Panc1 (cell line): Measurements from ENCODE around the gene SLC22A23. TPM values are rescaled to one million over a fixed set of nuclear protein-coding genes. Genes with fewer than 3 reads are reported as not detected.

Experiments
- ATAC-seq: fragments of 200-7000 bp; cut with Tn5 transposase; 2 replicates; pipeline ENCODE4 v1.9.1; 2020; ENCODE audit warnings: mild to moderate bottlenecking, moderate library complexity
- BruUV-seq: library from RNA; stranded (reverse); fragments of 400-500 nt; replicated peaks from 2 replicates; lab custom pipeline; 2021; lab: Mats Ljungman, UMichigan
- CTCF ChIA-PET: fragments of 300-600 bp; sonication (Branson Sonifier 250); formaldehyde crosslinking; loops from one replicate; lab custom pipeline; 2022; ENCODE audit warnings: antibody characterized with exemption; lab: Charles Lee
- POLR2A ChIA-PET: fragments of 300-600 bp; sonication (Branson Sonifier 250); formaldehyde crosslinking; loops from one replicate; lab custom pipeline; 2022; ENCODE audit warnings: antibody characterized with exemption; lab: Charles Lee
- DNase-seq: peaks from one replicate; pipeline ENCODE4 v3.0.0-alpha.2; 2010; ENCODE audit warnings: low read depth, low spot score
- H3K27ac ChIP-seq: 2 replicates; pipeline ENCODE4 v1.5.1; 2011; ENCODE audit warnings: mild to moderate bottlenecking, low read length, inconsistent platforms
- H3K27me3 ChIP-seq: fragments of 200-500 bp; sonication (Bioruptor generic); 2 replicates; pipeline ENCODE4 v1.6.0; 2014; ENCODE audit warnings: low read length, inconsistent platforms; ENCODE audit not compliant: control insufficient read depth, insufficient read depth
- H3K36me3 ChIP-seq: fragments of 200-500 bp; sonication (Bioruptor generic); 2 replicates; pipeline ENCODE4 v1.5.1; 2014; ENCODE audit warnings: inconsistent platforms, mild to moderate bottlenecking, low read length, moderate library complexity; ENCODE audit not compliant: control insufficient read depth, insufficient read depth
- H3K4me1 ChIP-seq: 2 replicates; pipeline ENCODE4 v1.5.1; 2011; ENCODE audit warnings: inconsistent platforms, mild to moderate bottlenecking, low read length, moderate library complexity; ENCODE audit not compliant: control insufficient read depth, insufficient read depth
- H3K4me3 ChIP-seq, 2 experiments: 2 replicates each; pipeline ENCODE4 v1.5.1; 2011 to 2012; ENCODE audit warnings: low read depth in 2 of 2, low read length in 2 of 2, mild to moderate bottlenecking in 2 of 2, inconsistent platforms in 1 of 2, moderate library complexity in 1 of 2
- H3K9me3 ChIP-seq: fragments of 200-500 bp; sonication (Bioruptor generic); 2 replicates; pipeline ENCODE4 v1.5.1; 2014; ENCODE audit warnings: low read depth, mild to moderate bottlenecking, inconsistent platforms, low read length, moderate library complexity; ENCODE audit not compliant: control insufficient read depth, insufficient read depth
- CTCF ChIP-seq: fragments of 450-650 bp; IDR thresholded peaks from 2 replicates; pipeline ENCODE4 v1.5.1; 2017; ENCODE audit warnings: mild to moderate bottlenecking
- POLR2AphosphoS5 ChIP-seq: IDR thresholded peaks from 2 replicates; pipeline ENCODE4 v1.6.1; 2012; ENCODE audit warnings: mild to moderate bottlenecking, low read depth, low read length, moderate library complexity
- REST ChIP-seq, 2 experiments: IDR thresholded peaks; 2 replicates each; pipeline ENCODE4 v1.6.1; 2011 to 2012; ENCODE audit warnings: low read depth in 2 of 2, control low read depth in 1 of 2, low read length in 1 of 2, mild to moderate bottlenecking in 1 of 2, moderate library complexity in 1 of 2; ENCODE audit not compliant: insufficient read depth in 1 of 2
- SIN3A ChIP-seq: IDR thresholded peaks from 2 replicates; pipeline ENCODE4 v1.6.1; 2012; ENCODE audit warnings: low read depth, mild to moderate bottlenecking, low read length, moderate library complexity, borderline replicate concordance; ENCODE audit not compliant: insufficient read depth
- TCF7L2 ChIP-seq: IDR thresholded peaks from 2 replicates; pipeline ENCODE4 v1.6.1; 2011; ENCODE audit warnings: mild to moderate bottlenecking, low read depth, low read length, inconsistent platforms
- in situ Hi-C: cut with HindIII; loops from 2 replicates; pipeline ENCODE4 v1.10.0; 2016; ENCODE audit warnings: low sequenced_read_pairs, low pct_unique_long_range_greater_than_20kb
- intact Hi-C: fragments of 100-400 bp; cut with micrococcal nuclease; formaldehyde crosslinking; loops from one replicate; pipeline ENCODE4 v1.10.0; 2022; ENCODE audit not compliant: unreplicated experiment
- total RNA-seq: library from RNA; stranded (reverse); gene quantifications from one replicate; pipeline ENCODE4 v1.2.1, GENCODE V29; 2021; ENCODE audit not compliant: unreplicated experiment

SLC22A23 gene
- total RNA-seq, 1 experiment from 2014 or later = 4.5 TPM

GRCh38 chr6:3377536-3378397, 79.1 kb downstream of the SLC22A23 start:
- POLR2A ChIA-PET = no interaction called here

More at GRCh38 chr6:3377536-3378397, 79.1 kb downstream of the SLC22A23 start:
- no TSS peak for BruUV-seq
- TF ChIP-seq REST (IDR thresholded peaks at IDR 0.05; ENCODE audit: insufficient read depth in 1 of 2, low read depth in 2 of 2, low read length in 1 of 2) = no peak
- TF ChIP-seq CTCF = no peak
- no peak for TF ChIP-seq TCF7L2
- no peak for TF ChIP-seq SIN3A
- TF ChIP-seq POLR2AphosphoS5 = no peak
- Histone ChIP-seq H3K9me3 (no peaks in the 10 kb centered on the region), H3K4me1 (no peaks in the 10 kb centered on the region), H3K36me3 (no peaks in the 10 kb centered on the region), H3K27ac (no peak overlapping the region), H3K27me3 (no peaks in the 10 kb centered on the region), H3K4me3 (no peak overlapping the region)
- DNase-seq = no peak
- in situ Hi-C loops = no loop called here
- 0 out of 2 replicates have a peak, but pooled peaks have one; percentile 31 for ATAC-seq
- CTCF ChIA-PET = interaction anchor here (0.6 kb wide), 1 partner anchor 220 kb away, joined by 3 read pairs; no protein-coding TSS in a partner anchor
- intact Hi-C loops = no loop called here
